ENCODE measurements around the gene ESYT2.
"Not testable (repeated sequence)": the region's sequence is repeated elsewhere in the genome, so short reads cannot be mapped to it uniquely, and the experiment has no call there.

Gene ESYT2

GRCh38 chr7:158698657-158699195 is 130.6 kb downstream of the ESYT2 start:
- no peak for DNase-seq (ENCODE audit: low read depth in 2 of 2)

GRCh38 chr7:158697597-158697996 is 131.7 kb downstream of the ESYT2 start:
- DNase-seq (ENCODE audit: low read depth in 2 of 2) = not testable (repeated sequence)

GRCh38 chr7:158695726-158696452 is 133.4 kb downstream of the ESYT2 start:
- peak in 1 of 2 donors; percentile 37 for DNase-seq (ENCODE audit: low read depth in 2 of 2)

- DNase-seq (ENCODE audit: low read depth in 2 of 2) = no peak
These were observed 134.3 kb downstream of the ESYT2 start for GRCh38 chr7:158695056-158695455.

GRCh38 chr7:158694650-158695049 is 134.7 kb downstream of the ESYT2 start:
- no peak for DNase-seq (ENCODE audit: low read depth in 2 of 2)

GRCh38 chr7:158689488-158689887 is 139.8 kb downstream of the ESYT2 start:
- DNase-seq (ENCODE audit: low read depth in 2 of 2) = no peak

- no peak for DNase-seq (ENCODE audit: low read depth in 2 of 2)
These were observed 141.9 kb downstream of the ESYT2 start for GRCh38 chr7:158687406-158687805.

GRCh38 chr7:158685693-158686092 is 143.6 kb downstream of the ESYT2 start:
- DNase-seq (ENCODE audit: low read depth in 2 of 2) = no peak

GRCh38 chr7:158684329-158684728 is 145.0 kb downstream of the ESYT2 start:
- DNase-seq (ENCODE audit: low read depth in 2 of 2) = no peak

- DNase-seq (ENCODE audit: low read depth in 2 of 2) = no peak
These were observed 145.8 kb downstream of the ESYT2 start for GRCh38 chr7:158683541-158683940.

GRCh38 chr7:158682456-158682855 is 146.9 kb downstream of the ESYT2 start:
- no peak for DNase-seq (ENCODE audit: low read depth in 2 of 2)

Measured in stimulated activated CD8-positive, alpha-beta memory T cell treated with anti-CD3 and anti-CD28 coated beads, Interleukin-15, amount 100 ng/mL, for 4 hours (primary cell).